Measurements from ENCODE around the gene MUS81. TPM values are rescaled to one million over a fixed set of nuclear protein-coding genes. Genes with fewer than 3 reads are reported as not detected.
A peak's percentile ranks its signal among the peaks of the same experiment; 100 is the strongest.

Gene MUS81
- polyA plus RNA-seq, 2 of the 4 experiments (the other 2 are of a cell fraction): 27.8 to 33.4 TPM

DNA sequence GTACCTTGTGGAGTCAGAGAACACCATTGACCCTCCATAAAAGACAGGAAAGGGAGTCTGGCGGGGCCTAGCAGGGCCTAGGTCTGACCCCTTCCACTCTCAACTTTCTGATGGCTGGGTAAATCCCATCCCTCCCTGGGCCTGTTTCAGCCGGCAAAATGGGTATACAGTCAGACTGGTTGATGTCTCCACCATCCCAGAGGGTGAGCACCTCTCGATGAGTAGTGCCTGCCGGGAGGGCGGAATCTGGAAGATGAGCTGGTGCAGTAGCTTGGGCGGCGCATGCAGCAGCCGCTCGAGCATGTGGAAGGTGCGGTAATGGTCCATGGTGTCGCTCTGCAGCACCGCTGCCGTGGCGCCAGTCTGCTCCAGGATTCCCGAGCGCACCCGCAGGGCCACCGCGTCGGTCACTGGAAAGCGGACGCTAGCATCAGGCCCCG, 27.5 kb downstream of the MUS81 start:
- FAIRE-seq: no peak

DNA sequence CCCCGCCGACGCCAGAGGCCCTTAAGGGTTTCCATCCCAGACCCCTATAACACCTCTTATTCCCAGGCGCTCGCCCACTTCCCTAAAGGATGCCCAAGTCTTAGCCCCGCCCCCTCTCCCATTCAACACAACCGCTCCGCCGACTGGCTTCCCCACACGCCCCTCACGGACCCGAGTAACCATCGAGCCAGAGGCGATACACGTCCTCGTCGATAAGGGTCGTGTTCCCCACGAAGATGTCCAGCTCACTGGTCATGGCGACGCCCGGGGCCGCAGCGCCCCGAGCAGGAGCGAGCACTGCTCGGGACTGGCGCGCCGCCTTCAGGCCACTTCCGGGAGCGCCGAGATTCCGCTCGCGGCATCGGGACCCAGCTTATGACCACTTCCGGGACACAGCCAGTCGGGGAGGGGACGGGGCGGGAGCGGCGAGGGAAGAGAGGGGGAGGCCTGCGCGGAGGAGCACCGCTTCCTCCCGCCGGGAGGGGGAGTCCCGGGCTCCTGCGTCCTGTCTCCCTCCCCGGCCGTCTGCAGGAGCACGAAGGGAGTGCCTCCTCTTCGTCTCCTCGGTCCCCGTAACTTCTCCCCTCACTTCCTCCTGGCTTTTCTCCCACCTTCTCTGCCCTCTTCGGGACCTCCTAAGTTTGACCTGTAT, 28.1 kb downstream of the MUS81 start, which contains the start of gene FIBP:
Gene FIBP (minus strand): TSS at position 309 of the 652 bp plus-strand sequence. CDS start 53 bp downstream, at position 256.
- H3K4me3 ChIP-seq: peak within 1 kb of the TSS; percentile 72
- H3K4me1 ChIP-seq: peaks cover 50% of the 10 kb centered on the region
- H3K4me2 ChIP-seq: peak within 1 kb of the TSS; percentile 97
- peak; percentile 97 for DNase-seq (ENCODE audit: low read depth in 1 of 2, low spot score in 1 of 2)
- ATAC-seq: peak; percentile 43 to 73
- no peak for FAIRE-seq
- POLR2A ChIA-PET: interaction anchor here (0.6 to 4.3 kb wide), 28 partner anchors 11 to 1881 kb away, joined by 3 to 36 read pairs (median 6); partner anchors contain the start of genes C11orf68, CFL1, FOSL1 and PCNX3
- CTCF ChIA-PET: interaction anchor here (0.5 to 20.5 kb wide), 39 partner anchors 10 to 412 kb away, joined by 3 to 618 read pairs (median 5); partner anchors contain the start of genes C11orf68, CFL1, CTSW and DRAP1
- peak within 1 kb of the TSS; percentile 93 to 96 for H3K27ac ChIP-seq
- H3K9me3 ChIP-seq: no peaks in the 10 kb centered on the region
- under 1% methylated on average over 18 of the region's 57 CpGs for WGBS (ENCODE audit: missing lambda C conversion rate)
- no peak for TF ChIP-seq ZSCAN20 (CRISPR knock-in tag; IDR thresholded peaks at IDR 0.05)
- TF ChIP-seq, protein P1, sequence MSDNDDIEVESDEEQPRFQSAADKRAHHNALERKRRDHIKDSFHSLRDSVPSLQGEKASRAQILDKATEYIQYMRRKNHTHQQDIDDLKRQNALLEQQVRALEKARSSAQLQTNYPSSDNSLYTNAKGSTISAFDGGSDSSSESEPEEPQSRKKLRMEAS (IDR thresholded peaks at IDR 0.05): peak; percentile 75; the same call in 1 of the 2 replicates
- no peak for TF ChIP-seq RNF2 (IDR thresholded peaks at IDR 0.05; ENCODE audit: borderline replicate concordance, low read depth)
- TF ChIP-seq RARB (CRISPR knock-in tag; IDR thresholded peaks at IDR 0.05): no peak
- TF ChIP-seq MAFK (IDR thresholded peaks at IDR 0.05; ENCODE audit: partially characterized antibody): no peak
- TF ChIP-seq, protein P2, sequence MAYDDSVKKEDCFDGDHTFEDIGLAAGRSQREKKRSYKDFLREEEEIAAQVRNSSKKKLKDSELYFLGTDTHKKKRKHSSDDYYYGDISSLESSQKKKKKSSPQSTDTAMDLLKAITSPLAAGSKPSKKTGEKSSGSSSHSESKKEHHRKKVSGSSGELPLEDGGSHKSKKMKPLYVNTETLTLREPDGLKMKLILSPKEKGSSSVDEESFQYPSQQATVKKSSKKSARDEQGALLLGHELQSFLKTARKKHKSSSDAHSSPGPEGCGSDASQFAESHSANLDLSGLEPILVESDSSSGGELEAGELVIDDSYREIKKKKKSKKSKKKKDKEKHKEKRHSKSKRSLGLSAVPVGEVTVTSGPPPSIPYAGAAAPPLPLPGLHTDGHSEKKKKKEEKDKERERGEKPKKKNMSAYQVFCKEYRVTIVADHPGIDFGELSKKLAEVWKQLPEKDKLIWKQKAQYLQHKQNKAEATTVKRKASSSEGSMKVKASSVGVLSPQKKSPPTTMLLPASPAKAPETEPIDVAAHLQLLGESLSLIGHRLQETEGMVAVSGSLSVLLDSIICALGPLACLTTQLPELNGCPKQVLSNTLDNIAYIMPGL (CRISPR knock-in tag; IDR thresholded peaks at IDR 0.05; ENCODE audit: borderline replicate concordance): no peak
- no peak for TF ChIP-seq GATA3 (IDR thresholded peaks at IDR 0.05; ENCODE audit: borderline replicate concordance)
- TF ChIP-seq, protein P3, sequence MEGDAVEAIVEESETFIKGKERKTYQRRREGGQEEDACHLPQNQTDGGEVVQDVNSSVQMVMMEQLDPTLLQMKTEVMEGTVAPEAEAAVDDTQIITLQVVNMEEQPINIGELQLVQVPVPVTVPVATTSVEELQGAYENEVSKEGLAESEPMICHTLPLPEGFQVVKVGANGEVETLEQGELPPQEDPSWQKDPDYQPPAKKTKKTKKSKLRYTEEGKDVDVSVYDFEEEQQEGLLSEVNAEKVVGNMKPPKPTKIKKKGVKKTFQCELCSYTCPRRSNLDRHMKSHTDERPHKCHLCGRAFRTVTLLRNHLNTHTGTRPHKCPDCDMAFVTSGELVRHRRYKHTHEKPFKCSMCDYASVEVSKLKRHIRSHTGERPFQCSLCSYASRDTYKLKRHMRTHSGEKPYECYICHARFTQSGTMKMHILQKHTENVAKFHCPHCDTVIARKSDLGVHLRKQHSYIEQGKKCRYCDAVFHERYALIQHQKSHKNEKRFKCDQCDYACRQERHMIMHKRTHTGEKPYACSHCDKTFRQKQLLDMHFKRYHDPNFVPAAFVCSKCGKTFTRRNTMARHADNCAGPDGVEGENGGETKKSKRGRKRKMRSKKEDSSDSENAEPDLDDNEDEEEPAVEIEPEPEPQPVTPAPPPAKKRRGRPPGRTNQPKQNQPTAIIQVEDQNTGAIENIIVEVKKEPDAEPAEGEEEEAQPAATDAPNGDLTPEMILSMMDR (IDR thresholded peaks at IDR 0.05): peak; percentile 81
- peak; percentile 75; the same call in 1 of the 2 replicates for TF ChIP-seq HOXA7 (CRISPR knock-in tag; IDR thresholded peaks at IDR 0.05)
- no peak for TF ChIP-seq NR3C1 (IDR thresholded peaks at IDR 0.05)
- TF ChIP-seq CBX2 (IDR thresholded peaks at IDR 0.05; ENCODE audit: borderline replicate concordance, low read depth): no peak
- TF ChIP-seq SMC3 (IDR thresholded peaks at IDR 0.05): peak; percentile 65
- TF ChIP-seq CEBPB (IDR thresholded peaks at IDR 0.05): no peak

More for the DNA sequence above, 27.5 kb downstream of the MUS81 start:
- Histone ChIP-seq H3K27ac (peak overlapping the region; percentile 93 to 96), H3K4me3 (peak overlapping the region; percentile 72), H3K4me1 (peaks cover 44% of the 10 kb centered on the region), H3K9me3 (no peaks in the 10 kb centered on the region), H3K4me2 (peak overlapping the region; percentile 96)
- TF ChIP-seq, protein P4, sequence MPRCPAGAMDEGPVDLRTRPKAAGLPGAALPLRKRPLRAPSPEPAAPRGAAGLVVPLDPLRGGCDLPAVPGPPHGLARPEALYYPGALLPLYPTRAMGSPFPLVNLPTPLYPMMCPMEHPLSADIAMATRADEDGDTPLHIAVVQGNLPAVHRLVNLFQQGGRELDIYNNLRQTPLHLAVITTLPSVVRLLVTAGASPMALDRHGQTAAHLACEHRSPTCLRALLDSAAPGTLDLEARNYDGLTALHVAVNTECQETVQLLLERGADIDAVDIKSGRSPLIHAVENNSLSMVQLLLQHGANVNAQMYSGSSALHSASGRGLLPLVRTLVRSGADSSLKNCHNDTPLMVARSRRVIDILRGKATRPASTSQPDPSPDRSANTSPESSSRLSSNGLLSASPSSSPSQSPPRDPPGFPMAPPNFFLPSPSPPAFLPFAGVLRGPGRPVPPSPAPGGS (IDR thresholded peaks at IDR 0.05): no peak
- no peak for TF ChIP-seq HOXB13 (CRISPR knock-in tag; IDR thresholded peaks at IDR 0.05; ENCODE audit: low read depth)
- TF ChIP-seq ESRRA (IDR thresholded peaks at IDR 0.05; ENCODE audit: borderline replicate concordance, low read length): no peak
- TF ChIP-seq RCOR1 (IDR thresholded peaks at IDR 0.05; ENCODE audit: low read depth, low read length): no peak
- no peak for TF ChIP-seq JUN (IDR thresholded peaks at IDR 0.05)
- TF ChIP-seq, protein P5, sequence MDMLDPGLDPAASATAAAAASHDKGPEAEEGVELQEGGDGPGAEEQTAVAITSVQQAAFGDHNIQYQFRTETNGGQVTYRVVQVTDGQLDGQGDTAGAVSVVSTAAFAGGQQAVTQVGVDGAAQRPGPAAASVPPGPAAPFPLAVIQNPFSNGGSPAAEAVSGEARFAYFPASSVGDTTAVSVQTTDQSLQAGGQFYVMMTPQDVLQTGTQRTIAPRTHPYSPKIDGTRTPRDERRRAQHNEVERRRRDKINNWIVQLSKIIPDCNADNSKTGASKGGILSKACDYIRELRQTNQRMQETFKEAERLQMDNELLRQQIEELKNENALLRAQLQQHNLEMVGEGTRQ (IDR thresholded peaks at IDR 0.05): no peak
- no peak for TF ChIP-seq FOXS1 (CRISPR knock-in tag; IDR thresholded peaks at IDR 0.05)
- no peak for TF ChIP-seq EP300 (IDR thresholded peaks at IDR 0.05)
- TF ChIP-seq, protein P6, sequence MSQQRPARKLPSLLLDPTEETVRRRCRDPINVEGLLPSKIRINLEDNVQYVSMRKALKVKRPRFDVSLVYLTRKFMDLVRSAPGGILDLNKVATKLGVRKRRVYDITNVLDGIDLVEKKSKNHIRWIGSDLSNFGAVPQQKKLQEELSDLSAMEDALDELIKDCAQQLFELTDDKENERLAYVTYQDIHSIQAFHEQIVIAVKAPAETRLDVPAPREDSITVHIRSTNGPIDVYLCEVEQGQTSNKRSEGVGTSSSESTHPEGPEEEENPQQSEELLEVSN (IDR thresholded peaks at IDR 0.05; ENCODE audit: borderline replicate concordance, low read depth): 0 out of 2 replicates have a peak, but pooled peaks have one; percentile 15
- TF ChIP-seq ZSCAN20 (CRISPR knock-in tag; IDR thresholded peaks at IDR 0.05): no peak
- no peak for TF ChIP-seq RARB (CRISPR knock-in tag; IDR thresholded peaks at IDR 0.05)
- no peak for TF ChIP-seq NPAS2 (CRISPR knock-in tag; IDR thresholded peaks at IDR 0.05; ENCODE audit: borderline replicate concordance)
- no peak for TF ChIP-seq RFX5 (IDR thresholded peaks at IDR 0.05)
- TF ChIP-seq, protein P2 (CRISPR knock-in tag; IDR thresholded peaks at IDR 0.05; ENCODE audit: borderline replicate concordance): no peak
- 0 out of 2 replicates have a peak, but pooled peaks have one; percentile 36 for TF ChIP-seq MYC (IDR thresholded peaks at IDR 0.05; ENCODE audit: borderline replicate concordance, low read length)
- TF ChIP-seq, protein P1 (IDR thresholded peaks at IDR 0.05): peak; percentile 40; the same call in 1 of the 2 replicates
- no peak for TF ChIP-seq NFE2L2 (conservative IDR thresholded peaks at IDR 0.05; ENCODE audit: low read length)
- TF ChIP-seq JUNB (IDR thresholded peaks at IDR 0.05): no peak
- TF ChIP-seq FOSB (CRISPR knock-in tag; IDR thresholded peaks at IDR 0.05): no peak
- no peak for TF ChIP-seq MAZ (IDR thresholded peaks at IDR 0.05; ENCODE audit: borderline replicate concordance, low read depth, low read length)
- no peak for TF ChIP-seq RAD21 (conservative IDR thresholded peaks at IDR 0.05 in 1 of 2, IDR thresholded peaks at IDR 0.05 in 1 of 2)
- ATAC-seq (peak; percentile 0 to 4; a peak in 4 of 6 replicates), DNase-seq (ENCODE audit: low read depth in 1 of 2, low spot score in 1 of 2) (peak in 1 of 2 experiments; percentile 45)
- POLR2A ChIA-PET: interaction anchor here (0.6 to 4.3 kb wide), 23 partner anchors 11 to 1880 kb away, joined by 3 to 36 read pairs (median 7); partner anchors contain the start of genes C11orf68, CFL1, FOSL1 and PCNX3
- CTCF ChIA-PET: interaction anchor here (0.6 to 20.5 kb wide), 33 partner anchors 10 to 228 kb away, joined by 3 to 618 read pairs (median 5); partner anchors contain the start of genes C11orf68, CFL1, CTSW and DRAP1
- WGBS (ENCODE audit: missing lambda C conversion rate): 0% methylated on average over 11 of the region's 23 CpGs
